ENCODE measurements around the gene FSTL4. TPM values are rescaled to one million over a fixed set of nuclear protein-coding genes. Genes with fewer than 3 reads are reported as not detected.

The FSTL4 gene
- total RNA-seq, 4 donors from 2014 or later, result 0.18 to 0.27 (median 0.20) TPM; not detected in 1

DNA sequence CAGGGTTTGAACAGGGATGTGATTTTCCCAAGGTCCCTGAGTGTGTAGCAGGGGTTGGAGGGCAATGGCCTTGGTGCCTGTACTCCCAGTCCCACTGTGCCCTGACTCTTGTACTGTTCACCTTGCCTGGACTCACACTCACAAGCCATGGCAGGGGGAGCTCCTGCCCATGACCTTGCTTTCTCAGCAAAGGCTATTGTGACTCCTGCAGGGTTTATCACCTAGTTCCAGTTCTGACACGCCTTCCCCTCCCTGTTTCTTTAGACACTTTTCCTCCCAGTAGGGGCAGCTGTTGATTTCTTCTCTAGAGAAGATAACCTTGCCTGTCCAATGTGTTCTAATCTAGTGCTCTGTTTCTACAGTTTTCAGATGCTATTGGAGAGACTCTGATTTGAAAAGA is 139.5 kb downstream of the FSTL4 start:
- no peak for ATAC-seq

DNA sequence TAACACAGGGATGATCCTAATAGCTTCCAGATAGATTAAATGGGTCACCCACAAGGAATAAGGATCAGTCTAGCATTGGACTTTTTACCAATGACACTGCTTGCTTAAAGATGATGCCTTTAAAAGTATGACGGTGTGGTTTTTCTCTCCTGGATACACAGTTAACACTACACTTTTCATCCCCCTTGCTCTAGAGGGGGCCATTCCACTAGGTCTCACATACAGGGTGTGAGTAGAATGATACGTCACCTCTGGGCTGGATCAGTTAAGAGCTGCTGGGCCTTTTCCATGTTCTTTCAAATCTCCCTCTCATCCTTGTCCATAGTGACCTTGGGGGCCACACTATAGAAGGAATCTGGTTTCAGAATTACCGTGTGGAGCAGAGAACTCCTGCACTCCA is 140.6 kb downstream of the FSTL4 start:
- in situ Hi-C loops (cut with MboI; ENCODE audit: low sequenced_read_pairs in 4 of 4), result no loop called here

More for the DNA sequence above, 139.5 kb downstream of the FSTL4 start:
- Histone ChIP-seq H3K4me1 (no peaks in the 10 kb centered on the region), H3K4me3 (no peak overlapping the region), H3K36me3 (no peaks in the 10 kb centered on the region), H3K27ac (no peak overlapping the region), H3K9me3 (no peaks in the 10 kb centered on the region), H3K27me3 (no peaks in the 10 kb centered on the region)
- intact Hi-C loops (cut with DNase I; ENCODE audit: low total_unique reads), result no loop called here
- DNase-seq, result no peak
- TF ChIP-seq, protein P1, sequence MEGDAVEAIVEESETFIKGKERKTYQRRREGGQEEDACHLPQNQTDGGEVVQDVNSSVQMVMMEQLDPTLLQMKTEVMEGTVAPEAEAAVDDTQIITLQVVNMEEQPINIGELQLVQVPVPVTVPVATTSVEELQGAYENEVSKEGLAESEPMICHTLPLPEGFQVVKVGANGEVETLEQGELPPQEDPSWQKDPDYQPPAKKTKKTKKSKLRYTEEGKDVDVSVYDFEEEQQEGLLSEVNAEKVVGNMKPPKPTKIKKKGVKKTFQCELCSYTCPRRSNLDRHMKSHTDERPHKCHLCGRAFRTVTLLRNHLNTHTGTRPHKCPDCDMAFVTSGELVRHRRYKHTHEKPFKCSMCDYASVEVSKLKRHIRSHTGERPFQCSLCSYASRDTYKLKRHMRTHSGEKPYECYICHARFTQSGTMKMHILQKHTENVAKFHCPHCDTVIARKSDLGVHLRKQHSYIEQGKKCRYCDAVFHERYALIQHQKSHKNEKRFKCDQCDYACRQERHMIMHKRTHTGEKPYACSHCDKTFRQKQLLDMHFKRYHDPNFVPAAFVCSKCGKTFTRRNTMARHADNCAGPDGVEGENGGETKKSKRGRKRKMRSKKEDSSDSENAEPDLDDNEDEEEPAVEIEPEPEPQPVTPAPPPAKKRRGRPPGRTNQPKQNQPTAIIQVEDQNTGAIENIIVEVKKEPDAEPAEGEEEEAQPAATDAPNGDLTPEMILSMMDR (IDR thresholded peaks at IDR 0.05 in 4 of 5, conservative IDR thresholded peaks at IDR 0.05 in 1 of 5), result no peak
- no peak for TF ChIP-seq POLR2A (IDR thresholded peaks at IDR 0.05)
- in situ Hi-C loops (cut with MboI; ENCODE audit: low sequenced_read_pairs in 4 of 4), result no loop called here

DNA sequence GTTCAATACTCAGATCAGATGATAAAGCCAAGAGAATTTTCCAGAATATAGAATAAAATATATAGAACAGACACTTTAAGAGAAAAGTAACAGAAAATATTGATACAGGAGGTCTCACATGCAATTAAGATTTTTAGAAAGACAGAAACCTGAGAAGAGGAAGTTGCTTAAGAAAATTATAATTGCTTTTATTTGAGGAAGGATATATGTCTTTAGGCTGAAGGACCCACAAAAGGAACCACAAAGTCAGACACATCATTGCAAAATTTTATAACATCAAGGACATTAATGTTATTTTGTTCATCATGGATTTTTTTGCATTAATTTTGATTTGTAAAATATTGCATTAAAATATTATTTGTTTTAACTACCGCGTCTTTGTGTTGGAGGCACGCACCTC is 141.5 kb downstream of the FSTL4 start:
- H3K36me3 ChIP-seq, result no peaks in the 10 kb centered on the region
- H3K9me3 ChIP-seq, result no peaks in the 10 kb centered on the region
- ATAC-seq (no peak), DNase-seq (no peak)
- intact Hi-C loops (cut with DNase I; ENCODE audit: low total_unique reads) (no loop called here), in situ Hi-C loops (cut with MboI; ENCODE audit: low sequenced_read_pairs in 4 of 4) (no loop called here)
- no peak overlapping the region for H3K27ac ChIP-seq
- H3K4me1 ChIP-seq, result no peaks in the 10 kb centered on the region
- TF ChIP-seq POLR2A (IDR thresholded peaks at IDR 0.05), result no peak
- TF ChIP-seq, protein P1 (IDR thresholded peaks at IDR 0.05 in 4 of 5, conservative IDR thresholded peaks at IDR 0.05 in 1 of 5), result no peak
- no peaks in the 10 kb centered on the region for H3K27me3 ChIP-seq
- H3K4me3 ChIP-seq, result no peak overlapping the region

More for the DNA sequence above, 140.6 kb downstream of the FSTL4 start:
- intact Hi-C loops (cut with DNase I; ENCODE audit: low total_unique reads), result no loop called here
- H3K4me3 ChIP-seq, result no peak overlapping the region
- H3K27ac ChIP-seq, result no peak overlapping the region
- TF ChIP-seq, protein P1 (IDR thresholded peaks at IDR 0.05 in 4 of 5, conservative IDR thresholded peaks at IDR 0.05 in 1 of 5), result no peak
- no peak for TF ChIP-seq POLR2A (IDR thresholded peaks at IDR 0.05)
- no peak for DNase-seq
- H3K9me3 ChIP-seq, result no peaks in the 10 kb centered on the region
- H3K27me3 ChIP-seq, result no peaks in the 10 kb centered on the region
- H3K36me3 ChIP-seq, result no peaks in the 10 kb centered on the region
- ATAC-seq, result no peak
- H3K4me1 ChIP-seq, result no peaks in the 10 kb centered on the region

DNA sequence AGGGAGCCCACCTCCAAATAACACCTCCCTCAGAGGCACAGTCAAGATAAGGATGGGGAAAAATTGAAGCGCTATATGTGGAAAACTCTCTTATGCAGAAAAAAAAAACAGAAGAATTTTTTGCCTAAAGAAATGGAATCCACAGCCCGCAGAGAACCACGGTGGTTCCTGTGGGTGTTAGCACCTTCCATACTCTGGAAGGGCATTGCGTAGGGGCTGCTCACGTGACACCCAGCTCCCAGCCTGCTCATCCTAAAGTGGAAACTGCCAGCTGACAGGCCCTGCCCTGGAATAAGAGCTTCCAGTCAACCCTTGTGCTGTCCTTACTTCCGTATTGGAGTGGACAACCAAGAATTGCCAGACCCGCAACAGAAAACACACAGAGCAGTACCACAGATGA is 142.5 kb downstream of the FSTL4 start:
- Histone ChIP-seq H3K4me3 (no peak overlapping the region), H3K27me3 (no peaks in the 10 kb centered on the region), H3K9me3 (no peaks in the 10 kb centered on the region), H3K4me1 (no peaks in the 10 kb centered on the region), H3K36me3 (no peaks in the 10 kb centered on the region), H3K27ac (no peak overlapping the region)
- DNase-seq (no peak), ATAC-seq (no peak)
- TF ChIP-seq, protein P1 (IDR thresholded peaks at IDR 0.05 in 4 of 5, conservative IDR thresholded peaks at IDR 0.05 in 1 of 5), result no peak
- no peak for TF ChIP-seq POLR2A (IDR thresholded peaks at IDR 0.05)
- intact Hi-C loops (cut with DNase I; ENCODE audit: low total_unique reads) (no loop called here), in situ Hi-C loops (cut with MboI; ENCODE audit: low sequenced_read_pairs in 4 of 4) (no loop called here)

DNA sequence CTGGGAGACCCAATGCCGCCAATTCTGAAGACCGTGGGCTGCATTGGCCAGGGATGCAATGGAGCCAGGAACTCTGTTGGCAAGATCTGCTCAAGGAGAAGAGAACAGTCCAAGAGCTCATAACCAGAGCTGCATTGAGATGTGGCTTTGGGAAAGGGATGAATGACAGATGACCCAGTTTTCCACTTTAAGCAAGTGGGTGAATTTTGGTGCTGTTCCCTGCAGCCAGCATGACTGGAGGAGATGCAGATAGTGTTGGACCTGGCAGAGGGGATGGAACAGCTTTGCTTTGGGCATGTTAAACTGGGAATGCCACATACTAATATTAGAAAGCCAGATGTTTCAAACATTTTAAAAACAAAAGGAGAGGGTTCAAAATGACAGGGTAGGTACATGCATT is 143.1 kb downstream of the FSTL4 start:
- H3K27ac ChIP-seq, result no peak overlapping the region
- no peaks in the 10 kb centered on the region for H3K36me3 ChIP-seq
- in situ Hi-C loops (cut with MboI; ENCODE audit: low sequenced_read_pairs in 4 of 4) (no loop called here), intact Hi-C loops (cut with DNase I; ENCODE audit: low total_unique reads) (no loop called here)
- no peak overlapping the region for H3K4me3 ChIP-seq
- no peak for ATAC-seq
- H3K4me1 ChIP-seq, result no peaks in the 10 kb centered on the region
- no peaks in the 10 kb centered on the region for H3K27me3 ChIP-seq
- TF ChIP-seq, protein P1 (IDR thresholded peaks at IDR 0.05 in 4 of 5, conservative IDR thresholded peaks at IDR 0.05 in 1 of 5), result no peak
- TF ChIP-seq POLR2A (IDR thresholded peaks at IDR 0.05), result no peak
- no peak for DNase-seq
- H3K9me3 ChIP-seq, result no peaks in the 10 kb centered on the region

Data from gastrocnemius medialis (tissue), 4 donors.